ENCODE data around the gene LARGE2. TPM values are rescaled to one million over a fixed set of nuclear protein-coding genes. Genes with fewer than 3 reads are reported as not detected.

The LARGE2 gene
- total RNA-seq, 6 donors from 2014 or later = 4.3 to 10.6 (median 7.1) TPM

DNA sequence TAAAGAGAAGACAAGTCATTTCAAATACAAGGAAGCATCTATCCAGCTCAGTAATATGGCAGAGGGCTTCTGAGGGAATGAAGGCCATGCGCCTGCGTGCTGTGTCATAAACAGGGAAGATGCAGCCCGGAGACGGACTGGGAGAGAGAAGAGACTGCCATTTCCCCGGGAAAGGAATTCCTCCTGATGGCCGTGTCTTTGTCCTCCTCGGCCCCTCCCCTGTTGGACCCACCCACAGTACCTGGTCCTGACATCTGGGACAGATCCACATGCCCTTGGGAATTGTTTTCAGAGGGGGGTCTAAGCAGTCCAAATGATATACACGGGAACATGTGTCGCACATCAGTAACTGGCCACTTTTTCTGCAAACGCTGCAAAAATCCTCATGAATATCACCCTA, 15.5 kb downstream of the LARGE2 start:
- ATAC-seq (ENCODE audit: low FRiP score in 2 of 2) (no peak), DNase-seq (no peak)
- 93 to 94% methylated on average over 10 of the region's 10 CpGs for WGBS, 2 donors
- Histone ChIP-seq H3K36me3 (peaks cover 42 to 75% (median 57%) of the 10 kb centered on the region in 4 donors), H3K4me1 (no peaks in the 10 kb centered on the region), H3K27ac (no peak overlapping the region), H3K9me3 (no peaks in the 10 kb centered on the region), H3K27me3 (no peaks in the 10 kb centered on the region), H3K4me3 (no peak overlapping the region)
- no peak for TF ChIP-seq EP300 (IDR thresholded peaks at IDR 0.05)
- TF ChIP-seq, protein P1, sequence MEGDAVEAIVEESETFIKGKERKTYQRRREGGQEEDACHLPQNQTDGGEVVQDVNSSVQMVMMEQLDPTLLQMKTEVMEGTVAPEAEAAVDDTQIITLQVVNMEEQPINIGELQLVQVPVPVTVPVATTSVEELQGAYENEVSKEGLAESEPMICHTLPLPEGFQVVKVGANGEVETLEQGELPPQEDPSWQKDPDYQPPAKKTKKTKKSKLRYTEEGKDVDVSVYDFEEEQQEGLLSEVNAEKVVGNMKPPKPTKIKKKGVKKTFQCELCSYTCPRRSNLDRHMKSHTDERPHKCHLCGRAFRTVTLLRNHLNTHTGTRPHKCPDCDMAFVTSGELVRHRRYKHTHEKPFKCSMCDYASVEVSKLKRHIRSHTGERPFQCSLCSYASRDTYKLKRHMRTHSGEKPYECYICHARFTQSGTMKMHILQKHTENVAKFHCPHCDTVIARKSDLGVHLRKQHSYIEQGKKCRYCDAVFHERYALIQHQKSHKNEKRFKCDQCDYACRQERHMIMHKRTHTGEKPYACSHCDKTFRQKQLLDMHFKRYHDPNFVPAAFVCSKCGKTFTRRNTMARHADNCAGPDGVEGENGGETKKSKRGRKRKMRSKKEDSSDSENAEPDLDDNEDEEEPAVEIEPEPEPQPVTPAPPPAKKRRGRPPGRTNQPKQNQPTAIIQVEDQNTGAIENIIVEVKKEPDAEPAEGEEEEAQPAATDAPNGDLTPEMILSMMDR (IDR thresholded peaks at IDR 0.05) = no peak
- TF ChIP-seq POLR2A (IDR thresholded peaks at IDR 0.05) = no peak
- TF ChIP-seq POLR2AphosphoS5 (IDR thresholded peaks at IDR 0.05) = no peak

DNA sequence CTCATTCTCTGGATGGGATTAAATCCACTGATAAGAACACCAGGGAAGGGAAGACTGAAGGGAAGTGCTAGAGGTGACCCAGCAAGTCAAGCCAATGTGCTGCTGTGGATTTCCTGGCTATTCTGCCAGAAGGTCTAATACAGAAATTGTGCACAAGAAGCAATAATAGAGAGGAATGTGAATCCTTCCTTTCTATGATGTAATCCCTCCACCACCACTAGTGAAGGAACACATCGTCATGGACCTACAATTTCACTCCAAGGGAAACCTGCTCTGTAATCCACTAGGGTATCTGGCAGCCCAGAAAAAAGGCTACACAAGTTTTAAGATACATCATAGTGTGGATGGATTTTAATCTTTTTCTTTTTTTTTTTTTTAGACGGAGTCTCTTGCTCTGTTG, 17.4 kb downstream of the LARGE2 start:
- Histone ChIP-seq H3K4me1 (no peaks in the 10 kb centered on the region), H3K27me3 (no peaks in the 10 kb centered on the region), H3K4me3 (no peak overlapping the region), H3K27ac (no peak overlapping the region), H3K36me3 (peaks cover 26 to 73% (median 47%) of the 10 kb centered on the region in 4 donors), H3K9me3 (no peaks in the 10 kb centered on the region)
- TF ChIP-seq POLR2A (IDR thresholded peaks at IDR 0.05) (no peak), EP300 (IDR thresholded peaks at IDR 0.05) (no peak), POLR2AphosphoS5 (IDR thresholded peaks at IDR 0.05) (no peak)
- ATAC-seq (ENCODE audit: low FRiP score in 2 of 2) (no peak), DNase-seq (no peak)
- 87 to 97% methylated on average over 2 of the region's 2 CpGs for WGBS, 2 donors

DNA sequence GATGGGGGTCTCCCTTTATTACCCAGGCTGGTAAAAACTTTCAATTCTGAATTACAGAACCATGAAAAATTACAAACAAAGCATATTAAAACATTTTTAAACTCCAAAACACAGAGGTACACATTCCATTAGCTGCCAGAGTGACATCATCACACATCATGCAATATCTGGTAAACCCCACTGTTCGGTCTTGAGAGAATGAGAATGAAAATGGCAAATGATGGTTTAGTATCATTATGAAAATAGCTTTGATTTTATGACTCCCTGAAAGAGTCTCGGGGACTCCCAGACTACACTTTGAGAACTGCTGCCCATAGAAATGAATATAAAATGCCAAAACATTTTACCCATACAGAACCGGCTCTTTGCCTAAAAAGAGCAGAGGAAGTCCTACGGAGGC, 18.8 kb downstream of the LARGE2 start:
- H3K36me3 ChIP-seq = peaks cover 25 to 73% (median 47%) of the 10 kb centered on the region in 4 donors
- ATAC-seq (ENCODE audit: low FRiP score in 2 of 2) = no peak

DNA sequence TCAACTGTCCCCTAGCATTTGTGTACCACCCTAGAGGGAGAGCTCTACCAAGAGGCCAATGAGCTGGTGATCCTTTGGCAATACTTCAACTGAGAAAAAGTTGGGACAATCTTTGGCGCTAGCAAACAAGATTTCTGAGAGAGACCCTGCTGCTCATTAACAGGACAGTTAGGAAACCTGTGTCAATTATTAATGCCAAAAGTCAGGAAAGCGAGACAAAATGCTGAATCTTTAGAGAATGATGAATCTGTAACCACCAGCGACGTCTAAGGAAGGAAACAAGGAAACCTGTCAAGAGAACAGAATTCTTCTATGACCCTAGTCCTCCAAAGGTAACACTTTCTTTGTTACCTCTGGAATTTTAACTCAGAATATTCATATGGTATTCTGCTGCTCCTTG, 19.9 kb downstream of the LARGE2 start:
- Histone ChIP-seq H3K27me3 (no peaks in the 10 kb centered on the region), H3K4me3 (no peak overlapping the region), H3K27ac (no peak overlapping the region), H3K9me3 (no peaks in the 10 kb centered on the region), H3K4me1 (no peaks in the 10 kb centered on the region), H3K36me3 (peaks cover 25 to 73% (median 52%) of the 10 kb centered on the region in 4 donors)
- ATAC-seq (ENCODE audit: low FRiP score in 2 of 2) (no peak), DNase-seq (no peak)
- WGBS, 2 donors = 91 to 94% methylated on average over 4 of the region's 4 CpGs
- TF ChIP-seq, protein P1 (IDR thresholded peaks at IDR 0.05) = no peak
- TF ChIP-seq POLR2AphosphoS5 (IDR thresholded peaks at IDR 0.05) (no peak), EP300 (IDR thresholded peaks at IDR 0.05) (no peak), POLR2A (IDR thresholded peaks at IDR 0.05) (no peak)

More for the DNA sequence above, 18.8 kb downstream of the LARGE2 start:
- no peak for TF ChIP-seq EP300 (IDR thresholded peaks at IDR 0.05)
- TF ChIP-seq POLR2AphosphoS5 (IDR thresholded peaks at IDR 0.05) = no peak
- no peak for TF ChIP-seq POLR2A (IDR thresholded peaks at IDR 0.05)
- no peaks in the 10 kb centered on the region for H3K4me1 ChIP-seq
- no peaks in the 10 kb centered on the region for H3K27me3 ChIP-seq
- no peak for DNase-seq
- H3K27ac ChIP-seq = no peak overlapping the region
- 92 to 95% methylated on average over 4 of the region's 4 CpGs for WGBS, 2 donors
- H3K9me3 ChIP-seq = no peaks in the 10 kb centered on the region
- H3K4me3 ChIP-seq = no peak overlapping the region

DNA sequence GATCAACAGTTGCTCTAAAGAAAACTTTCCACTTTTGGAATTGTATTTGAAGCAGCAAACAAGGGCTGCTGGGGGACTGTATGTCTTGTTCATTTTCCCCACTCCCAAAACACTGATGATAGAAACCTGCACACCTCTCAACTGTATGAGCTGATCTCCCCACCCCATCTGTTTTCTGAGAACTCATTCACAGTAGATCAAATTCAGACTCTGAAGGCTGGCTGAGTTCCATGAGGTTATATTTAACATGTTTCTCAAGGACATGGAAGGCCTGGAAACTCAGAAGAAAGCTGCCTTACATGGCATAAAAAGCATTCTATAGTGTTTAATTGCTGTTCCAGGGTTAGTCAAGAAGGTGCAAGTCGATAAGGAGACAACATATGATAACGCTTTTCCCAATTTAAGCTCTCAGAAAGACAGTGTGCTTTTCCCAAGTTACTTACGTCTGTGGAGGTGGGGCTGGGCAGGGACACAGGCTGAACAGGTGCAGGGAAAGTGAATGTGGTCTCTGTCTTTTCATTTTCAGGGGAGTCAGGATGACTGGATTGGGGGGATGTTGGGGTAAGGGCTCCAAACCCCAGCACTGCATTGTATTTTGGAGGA, 23.0 kb downstream of the LARGE2 start:
- DNase-seq (no peak), ATAC-seq (ENCODE audit: low FRiP score in 2 of 2) (no peak)
- H3K4me3 ChIP-seq = no peak overlapping the region
- no peak overlapping the region for H3K27ac ChIP-seq
- WGBS, 2 donors = 75 to 90% methylated on average over 3 of the region's 3 CpGs
- no peaks in the 10 kb centered on the region for H3K27me3 ChIP-seq
- TF ChIP-seq, protein P1 (IDR thresholded peaks at IDR 0.05) = no peak
- no peak for TF ChIP-seq POLR2AphosphoS5 (IDR thresholded peaks at IDR 0.05)
- no peak for TF ChIP-seq EP300 (IDR thresholded peaks at IDR 0.05)
- TF ChIP-seq POLR2A (IDR thresholded peaks at IDR 0.05) = no peak
- H3K9me3 ChIP-seq = no peaks in the 10 kb centered on the region
- H3K4me1 ChIP-seq = no peaks in the 10 kb centered on the region
- H3K36me3 ChIP-seq = peaks cover 24 to 93% (median 69%) of the 10 kb centered on the region in 4 donors

DNA sequence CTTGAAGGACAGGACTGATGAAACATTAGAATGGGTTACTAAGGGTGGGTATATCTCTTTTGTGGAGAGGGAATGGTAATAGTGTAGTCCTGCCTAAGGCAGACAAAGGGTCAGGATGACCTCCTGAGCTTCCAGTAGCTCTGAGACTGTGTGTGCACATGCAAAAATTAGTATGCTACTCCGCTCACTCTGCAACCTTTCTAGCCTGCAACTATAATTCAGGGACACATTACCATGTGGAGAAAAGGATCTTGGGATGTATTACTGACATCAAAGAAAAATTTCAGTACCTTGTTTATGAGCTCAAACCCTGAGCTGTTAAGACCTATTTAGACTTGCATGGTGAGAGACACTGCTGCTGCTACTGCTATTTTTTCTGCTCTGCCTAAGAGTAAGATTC, 25.4 kb downstream of the LARGE2 start:
- H3K4me1 ChIP-seq = no peaks in the 10 kb centered on the region
- DNase-seq = no peak
- H3K27me3 ChIP-seq = no peaks in the 10 kb centered on the region
- H3K27ac ChIP-seq = no peak overlapping the region
- no peak overlapping the region for H3K4me3 ChIP-seq
- ATAC-seq (ENCODE audit: low FRiP score in 2 of 2) = no peak
- TF ChIP-seq, protein P1 (IDR thresholded peaks at IDR 0.05) = no peak
- TF ChIP-seq POLR2AphosphoS5 (IDR thresholded peaks at IDR 0.05) (no peak), EP300 (IDR thresholded peaks at IDR 0.05) (no peak), POLR2A (IDR thresholded peaks at IDR 0.05) (no peak)
- H3K9me3 ChIP-seq = no peaks in the 10 kb centered on the region
- 88 to 94% methylated on average over 1 of the region's 1 CpG for WGBS, 2 donors
- H3K36me3 ChIP-seq = peaks cover 19 to 95% (median 67%) of the 10 kb centered on the region in 4 donors
